Measurements from ENCODE around the gene IL17RC. TPM values are rescaled to one million over a fixed set of nuclear protein-coding genes. Genes with fewer than 3 reads are reported as not detected.
"Not testable (repeated sequence)": the region's sequence is repeated elsewhere in the genome, so short reads cannot be mapped to it uniquely, and the experiment has no call there.

IL17RC gene
- total and polyA plus RNA-seq, 12 donors = 18.6 to 62.3 (median 28.4) TPM

GRCh38 chr3:9890249-9891071 lies 26.4 kb upstream of the IL17RC start, which contains the start of gene JAGN1:
Gene JAGN1 (plus strand): TSS chr3:9890610. CDS start chr3:9890723, 113 bp downstream.
- Histone ChIP-seq H3K9me3 (no peaks in the 10 kb centered on the region), H3K4me3 (peak within 1 kb of the TSS; percentile 61 to 99 (median 94)), H3K36me3 (peaks cover 0 to 21% (median 0%) of the 10 kb centered on the region in 9 donors), H3K27ac (peak within 1 kb of the TSS; percentile 86 to 99 (median 96)), H3K4me1 (peaks cover 3 to 34% (median 16%) of the 10 kb centered on the region in 9 donors), H3K27me3 (no peaks in the 10 kb centered on the region)
- intact Hi-C loops (cut with DNase I) = loop anchor here in 1 of 10 donors (2.0 kb wide), 1 partner anchor 42 kb away; the partner anchor contains the start of gene CRELD1
- WGBS, 2 donors = 0 to 1% methylated on average over 60 to 62 of the region's 62 CpGs
- ATAC-seq (peak; percentile 98 to 99 (median 98)), DNase-seq (peak; percentile 91 to 92)
- TF ChIP-seq CTCF (IDR thresholded peaks at IDR 0.05) = peak in 5 of 9 donors; percentile 4 to 20 (median 11)

DNA sequence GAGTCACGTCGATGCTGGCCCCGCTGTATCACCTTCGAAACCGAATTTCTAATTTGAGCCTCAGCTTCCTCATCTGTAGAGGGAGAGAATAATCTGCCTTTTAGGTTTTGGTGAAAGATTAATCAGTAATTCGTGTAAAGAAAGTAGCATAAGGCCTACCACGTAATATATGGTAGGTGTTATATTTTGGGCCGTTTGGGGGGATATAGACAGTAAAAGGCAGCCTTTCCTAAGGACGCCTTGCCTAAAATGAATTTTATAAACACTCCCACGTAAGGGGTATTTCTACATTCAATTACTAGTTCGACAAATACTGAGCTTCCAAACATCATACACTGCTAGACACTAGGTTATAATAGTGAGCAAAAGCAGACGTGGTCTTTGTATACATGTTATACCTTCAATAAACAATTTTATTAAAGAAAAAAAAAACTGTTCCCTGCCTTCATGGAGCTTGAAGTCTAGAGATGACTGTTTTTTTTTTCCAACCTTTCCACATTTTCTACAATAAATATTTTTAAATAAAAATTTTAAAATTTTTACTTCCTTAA lies 25.8 kb upstream of the IL17RC start:
- TF ChIP-seq CTCF (IDR thresholded peaks at IDR 0.05) = no peak
- intact Hi-C loops (cut with DNase I) = loop anchor here in 1 of 10 donors (2.0 kb wide), 1 partner anchor 42 kb away; the partner anchor contains the start of gene CRELD1
- ATAC-seq = no peak
- Histone ChIP-seq H3K9me3 (no peaks in the 10 kb centered on the region), H3K36me3 (peaks cover 0 to 21% (median 0%) of the 10 kb centered on the region in 9 donors), H3K4me1 (peaks cover 3 to 34% (median 16%) of the 10 kb centered on the region in 9 donors), H3K27ac (peak overlapping the region; percentile 86 to 99 (median 96)), H3K4me3 (peak overlapping the region; percentile 61 to 99 (median 94)), H3K27me3 (no peaks in the 10 kb centered on the region)
- WGBS, 2 donors = 9 to 10% methylated on average over 12 of the region's 12 CpGs
- no peak for DNase-seq

- TF ChIP-seq CTCF (IDR thresholded peaks at IDR 0.05) = no peak
- Histone ChIP-seq H3K36me3 (peaks cover 0 to 21% (median 0%) of the 10 kb centered on the region in 9 donors), H3K9me3 (no peaks in the 10 kb centered on the region), H3K27me3 (no peaks in the 10 kb centered on the region), H3K4me1 (peaks cover 3 to 40% (median 16%) of the 10 kb centered on the region in 9 donors), H3K4me3 (no peak overlapping the region), H3K27ac (peak overlapping the region in 1 of 10 donors; percentile 4)
- ATAC-seq (no peak), DNase-seq (no peak)
- WGBS, 2 donors = 89 to 93% methylated on average over 1 of the region's 1 CpG
- intact Hi-C loops (cut with DNase I) = no loop called here
Observed at GRCh38 chr3:9893739-9894138, 23.2 kb upstream of the IL17RC start.

DNA sequence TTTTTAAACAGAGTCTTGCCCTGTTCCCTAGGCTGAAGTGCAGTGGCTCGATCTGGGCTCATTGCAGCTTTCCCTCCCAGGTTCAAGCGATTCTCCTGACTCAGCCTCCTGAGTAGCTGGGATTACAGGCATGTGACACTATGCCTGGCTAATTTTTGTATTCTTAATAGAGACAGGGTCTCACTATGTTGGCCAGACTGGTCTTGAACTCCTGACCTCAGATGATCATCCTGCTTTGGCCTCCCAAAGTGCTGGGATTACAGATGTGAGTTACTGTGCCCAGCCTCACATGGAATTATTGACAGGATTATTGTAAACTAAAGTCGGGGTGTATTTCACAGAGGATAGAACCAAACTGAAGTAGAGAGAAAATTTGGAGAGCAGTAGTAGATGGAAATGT lies 21.2 kb upstream of the IL17RC start:
- WGBS, 2 donors = 95 to 97% methylated on average over 3 of the region's 3 CpGs
- H3K36me3 ChIP-seq = peaks cover 0 to 21% (median 0%) of the 10 kb centered on the region in 9 donors
- H3K27ac ChIP-seq = peak overlapping the region in 1 of 10 donors; percentile 1
- H3K4me1 ChIP-seq = peaks cover 0 to 36% (median 12%) of the 10 kb centered on the region in 9 donors
- ATAC-seq; H3K9me3 ChIP-seq; H3K27me3 ChIP-seq; intact Hi-C loops (cut with DNase I); DNase-seq; H3K4me3 ChIP-seq: not testable (repeated sequence)

DNA sequence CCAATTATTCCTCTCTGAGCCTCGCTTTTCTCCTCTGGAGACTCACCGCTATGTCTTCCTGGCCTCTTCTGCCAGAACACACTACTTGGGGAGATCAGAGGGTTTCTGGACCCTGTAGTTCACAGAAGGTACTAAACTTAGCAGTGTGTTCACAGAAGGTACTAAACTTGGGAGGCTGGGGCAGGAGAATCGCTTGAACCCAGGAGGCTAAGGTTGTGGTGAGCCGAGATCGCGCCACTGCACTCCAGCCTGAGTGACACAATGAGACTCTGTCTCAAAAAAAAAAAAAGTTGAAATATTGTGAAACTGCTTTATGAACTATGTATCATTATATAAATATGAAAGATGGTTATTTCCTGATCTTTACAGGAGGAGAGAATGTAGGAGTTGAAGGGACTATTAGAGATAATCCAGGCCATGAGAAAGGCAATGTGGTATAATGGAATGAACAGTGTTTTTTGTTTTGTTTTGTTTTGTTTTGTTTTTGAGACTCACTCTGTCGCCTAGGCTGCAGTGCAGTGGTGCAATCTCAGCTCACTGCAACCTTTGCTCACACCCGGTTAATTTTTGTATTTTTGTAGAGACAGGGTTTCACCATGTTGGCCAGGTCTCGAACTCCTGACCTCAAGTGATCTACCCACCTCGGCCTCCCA lies 20.0 kb upstream of the IL17RC start:
- H3K27ac ChIP-seq; H3K27me3 ChIP-seq; intact Hi-C loops (cut with DNase I); H3K9me3 ChIP-seq; H3K4me3 ChIP-seq; ATAC-seq; DNase-seq: not testable (repeated sequence)
- Histone ChIP-seq H3K4me1 (peaks cover 0 to 26% (median 2%) of the 10 kb centered on the region in 9 donors), H3K36me3 (peaks cover 0 to 21% (median 0%) of the 10 kb centered on the region in 9 donors)
- WGBS, 2 donors = 93 to 94% methylated on average over 10 of the region's 10 CpGs

All from heart right ventricle (tissue), 16 donors.